ENCODE data around the gene ACBD6. TPM values are rescaled to one million over a fixed set of nuclear protein-coding genes. Genes with fewer than 3 reads are reported as not detected.

Gene ACBD6
- total and polyA plus RNA-seq, 2 donors (not counting 1 experiment from before 2014, with no cell fraction given) = 52.9 to 80.9 TPM

DNA sequence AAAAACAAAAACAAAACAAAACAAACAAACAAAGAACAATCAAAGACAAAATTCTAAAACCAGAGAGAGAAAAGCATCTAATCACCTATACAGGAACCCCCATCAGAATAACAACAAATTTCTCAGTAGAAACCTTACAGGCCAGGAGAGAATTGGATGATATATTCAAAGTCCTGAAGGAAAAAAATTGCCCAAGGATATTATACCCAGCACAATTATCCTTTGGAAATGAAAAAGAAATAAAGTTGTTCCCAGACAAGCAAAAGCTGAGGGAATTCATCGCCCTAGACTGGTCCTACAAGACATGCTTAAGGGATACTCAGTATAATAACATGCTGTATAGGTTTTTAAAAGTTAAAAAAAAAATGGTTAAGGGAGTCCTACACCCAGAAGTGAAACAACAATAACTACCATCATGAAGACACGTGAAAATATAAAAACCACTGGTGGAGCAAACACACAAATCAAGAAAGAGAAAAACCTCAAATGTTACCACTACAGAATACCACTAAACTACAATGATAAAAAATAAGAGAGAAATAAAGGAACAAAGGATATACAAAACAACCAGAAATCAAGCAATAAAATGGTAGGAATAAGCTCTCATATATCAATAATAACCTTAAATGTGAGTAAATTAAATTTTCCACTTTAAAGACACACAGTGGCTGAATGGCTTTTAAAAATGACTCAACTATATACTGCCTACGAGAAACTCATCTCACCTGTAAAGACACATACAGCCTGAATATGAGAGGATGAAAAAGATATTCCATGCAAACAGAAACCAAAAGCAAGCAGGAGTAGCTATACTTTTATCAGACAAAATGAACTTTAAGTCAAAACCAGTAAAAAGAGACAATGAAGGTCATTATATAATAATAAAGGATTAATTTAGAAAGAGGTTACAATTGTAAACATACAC is 121.9 kb downstream of the ACBD6 start:
- no peaks in the 10 kb centered on the region for H3K4me1 ChIP-seq (ENCODE audit: control insufficient read depth in 2 of 2, insufficient read depth in 2 of 2, low read length in 2 of 2)
- DNase-seq = no peak
- H3K9me3 Mint-ChIP-seq (ENCODE audit: insufficient read depth) = peaks cover 40% of the 10 kb centered on the region
- H2AFZ ChIP-seq (ENCODE audit: insufficient read depth, low read depth, low read length, poor library complexity, severe bottlenecking) = no peak overlapping the region
- CTCF ChIA-PET = no interaction called here
- no peak for ATAC-seq (ENCODE audit: low read depth)
- no peak for TF ChIP-seq EZH2 (IDR thresholded peaks at IDR 0.05; ENCODE audit: borderline replicate concordance, insufficient read depth, low read depth, low read length, poor library complexity, severe bottlenecking)
- TF ChIP-seq, protein P1, sequence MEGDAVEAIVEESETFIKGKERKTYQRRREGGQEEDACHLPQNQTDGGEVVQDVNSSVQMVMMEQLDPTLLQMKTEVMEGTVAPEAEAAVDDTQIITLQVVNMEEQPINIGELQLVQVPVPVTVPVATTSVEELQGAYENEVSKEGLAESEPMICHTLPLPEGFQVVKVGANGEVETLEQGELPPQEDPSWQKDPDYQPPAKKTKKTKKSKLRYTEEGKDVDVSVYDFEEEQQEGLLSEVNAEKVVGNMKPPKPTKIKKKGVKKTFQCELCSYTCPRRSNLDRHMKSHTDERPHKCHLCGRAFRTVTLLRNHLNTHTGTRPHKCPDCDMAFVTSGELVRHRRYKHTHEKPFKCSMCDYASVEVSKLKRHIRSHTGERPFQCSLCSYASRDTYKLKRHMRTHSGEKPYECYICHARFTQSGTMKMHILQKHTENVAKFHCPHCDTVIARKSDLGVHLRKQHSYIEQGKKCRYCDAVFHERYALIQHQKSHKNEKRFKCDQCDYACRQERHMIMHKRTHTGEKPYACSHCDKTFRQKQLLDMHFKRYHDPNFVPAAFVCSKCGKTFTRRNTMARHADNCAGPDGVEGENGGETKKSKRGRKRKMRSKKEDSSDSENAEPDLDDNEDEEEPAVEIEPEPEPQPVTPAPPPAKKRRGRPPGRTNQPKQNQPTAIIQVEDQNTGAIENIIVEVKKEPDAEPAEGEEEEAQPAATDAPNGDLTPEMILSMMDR (IDR thresholded peaks at IDR 0.05) = no peak
- no peak overlapping the region for H3K27ac Mint-ChIP-seq
- H3K79me2 ChIP-seq (ENCODE audit: control insufficient read depth, insufficient read depth, low read length) = peaks cover 21% of the 10 kb centered on the region
- no peaks in the 10 kb centered on the region for H4K20me1 ChIP-seq (ENCODE audit: control insufficient read depth, insufficient read depth, low read length, poor library complexity, severe bottlenecking)
- H3K27ac ChIP-seq (ENCODE audit: low read length in 2 of 2) = no peak overlapping the region
- H3K36me3 ChIP-seq (replicated peaks in 1 of 2; ENCODE audit: control extremely low read depth in 1 of 2, control insufficient read depth in 1 of 2, extremely low read depth in 1 of 2, insufficient read depth in 2 of 2, low read length in 1 of 2) = no peaks in the 10 kb centered on the region
- H3K4me3 Mint-ChIP-seq = no peak overlapping the region
- peaks cover 9 to 49% (median 25%) of the 10 kb centered on the region in 3 donors for H3K9me3 ChIP-seq (ENCODE audit: control extremely low read depth in 1 of 3, control insufficient read depth in 2 of 3, insufficient read depth in 1 of 3, low read length in 2 of 3)
- POLR2A ChIA-PET = no interaction called here
- no CpG with 5 or more reads among the region's 3 CpGs for WGBS (ENCODE audit: insufficient coverage)
- no peaks in the 10 kb centered on the region for H3K4me1 Mint-ChIP-seq
- no peak overlapping the region for H3K4me2 ChIP-seq (replicated peaks; ENCODE audit: low read depth, low read length, poor library complexity, severe bottlenecking)
- no peaks in the 10 kb centered on the region for H3K27me3 ChIP-seq (replicated peaks in 1 of 4; ENCODE audit: control extremely low read depth in 1 of 4, control insufficient read depth in 3 of 4, insufficient read depth in 4 of 4, low read length in 3 of 4)
- no peak overlapping the region for H3K9ac ChIP-seq (ENCODE audit: low read length)
- H3K27me3 Mint-ChIP-seq = no peaks in the 10 kb centered on the region
- no peak overlapping the region for H3K4me3 ChIP-seq (ENCODE audit: control extremely low read depth in 1 of 5, extremely low read depth in 1 of 5, insufficient read depth in 1 of 5, low read depth in 2 of 5, low read length in 4 of 5)
- intact Hi-C loops (cut with micrococcal nuclease) = no loop called here

DNA sequence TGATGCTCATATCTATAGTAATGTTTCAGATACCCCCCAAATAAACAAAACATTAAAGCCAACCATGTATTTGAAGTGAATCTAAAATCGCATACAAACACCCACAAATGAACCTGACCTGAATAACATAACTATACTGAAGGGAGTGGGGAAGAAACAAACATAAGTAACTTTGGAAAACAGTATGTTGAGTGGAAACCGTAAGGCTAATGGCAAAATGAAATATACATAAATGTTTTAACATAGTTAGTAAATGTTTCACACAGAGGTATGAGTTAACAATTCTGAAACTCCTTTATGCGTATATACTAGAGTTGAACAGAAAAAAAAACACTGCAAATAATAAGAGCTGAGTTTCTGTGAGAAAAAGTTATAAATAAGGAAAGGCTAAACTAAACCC is 125.6 kb downstream of the ACBD6 start:
- DNase-seq (no peak), ATAC-seq (ENCODE audit: low read depth) (no peak)
- Histone ChIP-seq H3K36me3 (replicated peaks in 1 of 2; ENCODE audit: control extremely low read depth in 1 of 2, control insufficient read depth in 1 of 2, extremely low read depth in 1 of 2, insufficient read depth in 2 of 2, low read length in 1 of 2) (no peaks in the 10 kb centered on the region), H3K9ac (ENCODE audit: low read length) (no peak overlapping the region), H2AFZ (ENCODE audit: insufficient read depth, low read depth, low read length, poor library complexity, severe bottlenecking) (no peak overlapping the region), H3K4me3 (ENCODE audit: control extremely low read depth in 1 of 5, extremely low read depth in 1 of 5, insufficient read depth in 1 of 5, low read depth in 2 of 5, low read length in 4 of 5) (no peak overlapping the region), H3K27me3 (replicated peaks in 1 of 4; ENCODE audit: control extremely low read depth in 1 of 4, control insufficient read depth in 3 of 4, insufficient read depth in 4 of 4, low read length in 3 of 4) (no peaks in the 10 kb centered on the region), H4K20me1 (ENCODE audit: control insufficient read depth, insufficient read depth, low read length, poor library complexity, severe bottlenecking) (no peaks in the 10 kb centered on the region), H3K79me2 (ENCODE audit: control insufficient read depth, insufficient read depth, low read length) (peaks cover 15% of the 10 kb centered on the region), H3K4me1 (ENCODE audit: control insufficient read depth in 2 of 2, insufficient read depth in 2 of 2, low read length in 2 of 2) (no peaks in the 10 kb centered on the region), H3K4me2 (replicated peaks; ENCODE audit: low read depth, low read length, poor library complexity, severe bottlenecking) (no peak overlapping the region), H3K27ac (ENCODE audit: low read length in 2 of 2) (no peak overlapping the region), H3K9me3 (ENCODE audit: control extremely low read depth in 1 of 3, control insufficient read depth in 2 of 3, insufficient read depth in 1 of 3, low read length in 2 of 3) (peaks cover 6 to 35% (median 20%) of the 10 kb centered on the region in 3 donors)
- no peak overlapping the region for H3K27ac Mint-ChIP-seq
- H3K4me1 Mint-ChIP-seq = no peaks in the 10 kb centered on the region
- POLR2A ChIA-PET = interaction anchor here (0.6 kb wide), 1 partner anchor 55 kb away, joined by 5 read pairs; no protein-coding TSS in a partner anchor
- intact Hi-C loops (cut with micrococcal nuclease) = no loop called here
- no CpG with 5 or more reads among the region's 3 CpGs for WGBS (ENCODE audit: insufficient coverage)
- TF ChIP-seq, protein P1 (IDR thresholded peaks at IDR 0.05) = no peak
- no peak for TF ChIP-seq EZH2 (IDR thresholded peaks at IDR 0.05; ENCODE audit: borderline replicate concordance, insufficient read depth, low read depth, low read length, poor library complexity, severe bottlenecking)
- peaks cover 27% of the 10 kb centered on the region for H3K9me3 Mint-ChIP-seq (ENCODE audit: insufficient read depth)
- no peak overlapping the region for H3K4me3 Mint-ChIP-seq
- no peaks in the 10 kb centered on the region for H3K27me3 Mint-ChIP-seq
- CTCF ChIA-PET = no interaction called here

Measured in B cell (primary cell).